Brain microvascular endothelial cell (primary cell): ENCODE results near the gene MTA3.

Experiments used
- DNase-seq: peaks from one replicate; pipeline ENCODE4 v3.0.0-alpha.2; 2020
- H3K27ac ChIP-seq: fragments of 250-450 bp; sonication (Bioruptor Pico); 2 replicates; pipeline ENCODE4 v1.5.1; 2020; ENCODE audit warnings: mild to moderate bottlenecking, moderate library complexity
- H3K27me3 ChIP-seq: fragments of 250-450 bp; sonication (Bioruptor Pico); replicated peaks from 2 replicates; pipeline ENCODE4 v1.5.1; 2020; ENCODE audit warnings: mild to moderate bottlenecking
- H3K36me3 ChIP-seq: fragments of 250-450 bp; sonication (Bioruptor Pico); replicated peaks from 2 replicates; pipeline ENCODE4 v1.5.1; 2020; ENCODE audit warnings: mild to moderate bottlenecking
- H3K4me3 ChIP-seq: 2 replicates; pipeline ENCODE4 v1.5.1; 2011; ENCODE audit warnings: low read depth, mild to moderate bottlenecking, control low read depth, low read length, moderate library complexity
- CTCF ChIP-seq: IDR thresholded peaks from 2 replicates; pipeline ENCODE4 v1.5.1; 2011; ENCODE audit warnings: low read depth, mild to moderate bottlenecking, moderate library complexity, low read length, control low read depth, inconsistent platforms; ENCODE audit errors: missing control alignments
- in situ Hi-C: cut with HindIII; loops from 2 replicates; pipeline ENCODE4 v1.10.0; 2017; ENCODE audit warnings: low sequenced_read_pairs, low pct_ligation_motif_present

Gene MTA3

GRCh38 chr2:42796427-42797248 lies 228.2 kb downstream of the MTA3 start:
- Histone ChIP-seq H3K36me3 (no peaks in the 10 kb centered on the region), H3K27ac (no peak overlapping the region), H3K4me3 (no peak overlapping the region), H3K27me3 (peaks cover 3% of the 10 kb centered on the region)
- TF ChIP-seq CTCF = no peak
- DNase-seq = no peak
- in situ Hi-C loops = no loop called here

- Histone ChIP-seq H3K27me3 (peaks cover 3% of the 10 kb centered on the region), H3K36me3 (no peaks in the 10 kb centered on the region), H3K27ac (no peak overlapping the region), H3K4me3 (no peak overlapping the region)
- in situ Hi-C loops = no loop called here
- no peak for DNase-seq
- no peak for TF ChIP-seq CTCF
Measured at GRCh38 chr2:42797281-42797680, 228.8 kb downstream of the MTA3 start.

- DNase-seq = no peak
- Histone ChIP-seq H3K27me3 (no peaks in the 10 kb centered on the region), H3K4me3 (no peak overlapping the region), H3K36me3 (no peaks in the 10 kb centered on the region), H3K27ac (no peak overlapping the region)
- in situ Hi-C loops = no loop called here
- TF ChIP-seq CTCF = no peak
Measured at GRCh38 chr2:42799881-42800280, 231.4 kb downstream of the MTA3 start.

- TF ChIP-seq CTCF = no peak
- no peaks in the 10 kb centered on the region for H3K27me3 ChIP-seq
- in situ Hi-C loops = no loop called here
- H3K36me3 ChIP-seq = no peaks in the 10 kb centered on the region
- no peak overlapping the region for H3K27ac ChIP-seq
- DNase-seq = no peak
- no peak overlapping the region for H3K4me3 ChIP-seq
Measured at GRCh38 chr2:42800461-42800962, 232.1 kb downstream of the MTA3 start.

GRCh38 chr2:42800981-42801380 lies 232.5 kb downstream of the MTA3 start:
- H3K36me3 ChIP-seq = no peaks in the 10 kb centered on the region

More at GRCh38 chr2:42800981-42801380, 232.5 kb downstream of the MTA3 start:
- in situ Hi-C loops = no loop called here
- TF ChIP-seq CTCF = no peak
- no peak overlapping the region for H3K27ac ChIP-seq
- DNase-seq = no peak
- no peaks in the 10 kb centered on the region for H3K27me3 ChIP-seq
- H3K4me3 ChIP-seq = no peak overlapping the region
